ENCODE data around the gene PKDCC.
"Not testable (repeated sequence)": the region's sequence is repeated elsewhere in the genome, so short reads cannot be mapped to it uniquely, and the experiment has no call there.

The PKDCC gene

GRCh38 chr2:42067521-42067920, 19.7 kb downstream of the PKDCC start:
- no peak for DNase-seq

GRCh38 chr2:42068571-42069178, 20.9 kb downstream of the PKDCC start:
- DNase-seq: no peak

- DNase-seq: no peak
These were observed 21.7 kb downstream of the PKDCC start for GRCh38 chr2:42069568-42069967.

- DNase-seq: no peak
These were observed 24.0 kb downstream of the PKDCC start for GRCh38 chr2:42071791-42072190.

GRCh38 chr2:42072349-42073118, 24.7 kb downstream of the PKDCC start:
- DNase-seq: peak; percentile 21

GRCh38 chr2:42073739-42074503, 26.1 kb downstream of the PKDCC start:
- no peak for DNase-seq

- no peak for DNase-seq
These were observed 26.8 kb downstream of the PKDCC start for GRCh38 chr2:42074661-42075060.

- DNase-seq: no peak
These were observed 28.8 kb downstream of the PKDCC start for GRCh38 chr2:42076357-42077225.

- DNase-seq: no peak
These were observed 29.5 kb downstream of the PKDCC start for GRCh38 chr2:42077343-42077742.

- DNase-seq: no peak
These were observed 32.0 kb downstream of the PKDCC start for GRCh38 chr2:42079737-42080287.

GRCh38 chr2:42081151-42081550, 33.3 kb downstream of the PKDCC start:
- DNase-seq: not testable (repeated sequence)

- DNase-seq: no peak
These were observed 34.2 kb downstream of the PKDCC start for GRCh38 chr2:42082016-42082415.

GRCh38 chr2:42084231-42084671, 36.4 kb downstream of the PKDCC start:
- DNase-seq: no peak

GRCh38 chr2:42085070-42085469, 37.2 kb downstream of the PKDCC start:
- not testable (repeated sequence) for DNase-seq

GRCh38 chr2:42085706-42086487, 38.1 kb downstream of the PKDCC start:
- no peak for DNase-seq

GRCh38 chr2:42086500-42086953, 38.7 kb downstream of the PKDCC start:
- peak; percentile 14 for DNase-seq

- no peak for DNase-seq
These were observed 39.5 kb downstream of the PKDCC start for GRCh38 chr2:42087137-42087856.

GRCh38 chr2:42087857-42088195, 40.0 kb downstream of the PKDCC start:
- DNase-seq: no peak

- DNase-seq: no peak
These were observed 41.6 kb downstream of the PKDCC start for GRCh38 chr2:42089340-42089925.

GRCh38 chr2:42090216-42090615, 42.4 kb downstream of the PKDCC start:
- DNase-seq: no peak

- DNase-seq: no peak
These were observed 43.9 kb downstream of the PKDCC start for GRCh38 chr2:42091671-42092070.

Measured in NCI-H2029 treated with DMSO at 0.1 percent for 48 hours (cell line).